ENCODE data around the gene MAGEC2.

- TF ChIP-seq CTCF (IDR thresholded peaks at IDR 0.05) (no peak), POLR2A (IDR thresholded peaks at IDR 0.05) (no peak)
Measured at GRCh38 chrX:142249721-142250120, 44.6 kb upstream of the MAGEC2 start.

Measured in vagina (tissue), 2 donors.